Right atrium auricular region (tissue), 2 donors: ENCODE data around the gene C2CD3. TPM values are rescaled to one million over a fixed set of nuclear protein-coding genes. Genes with fewer than 3 reads are reported as not detected.
"Not testable (repeated sequence)": the region's sequence is repeated elsewhere in the genome, so short reads cannot be mapped to it uniquely, and the experiment has no call there.

Experiments used
- DNase-seq: peaks from one replicate; pipeline ENCODE4 v3.0.0-alpha.2; 2019; ENCODE audit warnings: low spot score
- H3K27ac ChIP-seq, 2 donors: fragments of 200-600 bp; sonication (generic); 1 replicate in 1 of 2; 2 replicates in 1 of 2; pipeline ENCODE4 v1.5.1; 2016 to 2019
- H3K27me3 ChIP-seq, 2 donors: fragments of 200-600 bp; sonication (generic); one replicate each; pipeline versions ENCODE4 v1.5.1 to v1.6.0; 2017 to 2019
- H3K36me3 ChIP-seq: fragments of 200-600 bp; sonication (generic); one replicate; pipeline ENCODE4 v1.5.1; 2016
- H3K4me1 ChIP-seq, 2 donors: fragments of 200-600 bp; sonication (generic); one replicate each; pipeline versions ENCODE4 v1.5.1 to v1.6.0; 2017 to 2019
- H3K4me3 ChIP-seq, 2 donors: fragments of 200-600 bp; sonication (generic); 1 replicate in 1 of 2; 2 replicates in 1 of 2; pipeline ENCODE4 v1.5.1; 2017 to 2019; ENCODE audit warnings: mild to moderate bottlenecking in 1 of 2, moderate library complexity in 1 of 2
- H3K9me3 ChIP-seq, 2 donors: fragments of 200-600 bp; sonication (generic); one replicate each; pipeline ENCODE4 v1.5.1; 2019
- total RNA-seq, 2 donors: library from RNA; depleted of rRNA; stranded (reverse); fragments of >200 nt; gene quantifications; one replicate each; pipeline ENCODE4 v1.1.0, GENCODE V29; 2016
- TF ChIP-seq, protein P1 (sequence below), 2 donors: fragments of 200-600 bp; sonication (generic); IDR thresholded peaks; one replicate each; pipeline ENCODE4 v1.5.1; 2019; ENCODE audit warnings: antibody characterized with exemption in 2 of 2

The C2CD3 gene
- total RNA-seq, 2 donors from 2014 or later: 15.0 to 15.4 TPM

DNA sequence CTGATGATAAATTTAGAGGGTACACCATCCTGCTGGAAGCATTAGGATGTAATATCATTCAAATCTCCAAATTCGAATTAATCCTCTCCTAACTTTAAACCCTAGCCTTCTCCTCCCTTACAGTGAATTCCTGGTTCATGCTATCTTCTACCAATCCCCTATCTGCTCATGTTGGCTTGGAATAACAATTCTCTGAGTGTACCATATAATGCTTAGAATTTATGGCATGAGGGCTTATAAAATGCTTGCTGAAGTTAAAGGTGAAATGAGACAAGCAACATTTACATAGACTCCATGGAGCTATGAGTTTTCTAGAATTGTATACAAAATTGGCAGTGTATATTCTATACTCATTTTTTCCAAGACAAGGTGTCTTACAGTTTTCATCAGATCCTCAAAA is 79.3 kb downstream of the C2CD3 start:
- DNase-seq: no peak
- Histone ChIP-seq H3K9me3 (no peaks in the 10 kb centered on the region), H3K27ac (no peak overlapping the region), H3K27me3 (no peaks in the 10 kb centered on the region), H3K4me3 (no peak overlapping the region), H3K4me1 (no peaks in the 10 kb centered on the region), H3K36me3 (peaks cover 60% of the 10 kb centered on the region)
- TF ChIP-seq, protein P1, sequence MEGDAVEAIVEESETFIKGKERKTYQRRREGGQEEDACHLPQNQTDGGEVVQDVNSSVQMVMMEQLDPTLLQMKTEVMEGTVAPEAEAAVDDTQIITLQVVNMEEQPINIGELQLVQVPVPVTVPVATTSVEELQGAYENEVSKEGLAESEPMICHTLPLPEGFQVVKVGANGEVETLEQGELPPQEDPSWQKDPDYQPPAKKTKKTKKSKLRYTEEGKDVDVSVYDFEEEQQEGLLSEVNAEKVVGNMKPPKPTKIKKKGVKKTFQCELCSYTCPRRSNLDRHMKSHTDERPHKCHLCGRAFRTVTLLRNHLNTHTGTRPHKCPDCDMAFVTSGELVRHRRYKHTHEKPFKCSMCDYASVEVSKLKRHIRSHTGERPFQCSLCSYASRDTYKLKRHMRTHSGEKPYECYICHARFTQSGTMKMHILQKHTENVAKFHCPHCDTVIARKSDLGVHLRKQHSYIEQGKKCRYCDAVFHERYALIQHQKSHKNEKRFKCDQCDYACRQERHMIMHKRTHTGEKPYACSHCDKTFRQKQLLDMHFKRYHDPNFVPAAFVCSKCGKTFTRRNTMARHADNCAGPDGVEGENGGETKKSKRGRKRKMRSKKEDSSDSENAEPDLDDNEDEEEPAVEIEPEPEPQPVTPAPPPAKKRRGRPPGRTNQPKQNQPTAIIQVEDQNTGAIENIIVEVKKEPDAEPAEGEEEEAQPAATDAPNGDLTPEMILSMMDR (IDR thresholded peaks at IDR 0.05): no peak

DNA sequence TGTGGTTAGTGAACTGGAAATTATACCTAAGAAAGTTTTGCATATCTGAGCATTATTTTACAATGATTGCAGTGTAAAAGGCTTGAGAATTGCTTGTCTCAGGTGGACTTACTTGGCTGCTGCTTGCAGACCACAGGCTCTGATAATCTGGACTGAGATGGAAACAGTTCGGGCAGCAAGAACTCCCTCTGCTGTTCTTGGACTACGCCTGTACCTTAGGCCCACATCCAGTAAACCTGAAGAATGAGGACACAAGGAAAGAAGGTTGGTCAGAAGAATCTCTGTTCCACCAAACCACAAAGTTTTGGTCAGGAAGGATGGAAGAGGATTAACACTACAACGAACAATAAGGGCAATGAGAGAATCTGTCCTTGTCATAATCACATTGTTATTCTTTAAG is 80.1 kb downstream of the C2CD3 start:
- no peak for DNase-seq
- H3K36me3 ChIP-seq: peaks cover 69% of the 10 kb centered on the region

DNA sequence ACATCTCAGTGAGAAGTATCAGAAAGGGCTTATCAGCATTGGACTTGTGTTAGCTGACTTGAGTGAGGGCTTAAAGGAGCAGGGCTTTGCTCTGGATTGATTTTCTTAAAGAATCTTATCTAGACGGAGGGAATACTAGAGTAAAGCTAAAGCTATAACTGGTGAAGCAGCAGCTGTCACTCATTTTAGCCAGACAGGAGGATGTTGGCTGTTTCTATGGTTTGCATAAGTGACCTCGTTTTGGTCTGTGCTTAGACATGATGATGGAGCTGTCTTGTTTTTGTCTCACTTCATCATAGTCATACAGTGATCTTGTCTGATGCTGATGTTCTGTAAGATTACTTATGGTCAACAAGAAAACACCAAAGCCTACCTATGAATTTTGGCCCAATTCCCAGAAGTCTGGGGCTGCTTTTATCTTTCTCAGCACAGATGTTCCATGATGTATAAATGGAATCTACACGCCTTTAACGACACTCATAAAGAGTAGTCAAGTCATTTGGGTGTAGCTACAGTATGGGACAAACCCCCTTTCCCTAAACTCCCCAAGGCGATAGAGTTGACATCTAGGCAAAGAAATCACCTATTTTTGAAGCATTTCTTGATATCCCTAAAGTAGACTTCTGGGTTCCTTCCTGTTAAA is 84.4 kb downstream of the C2CD3 start:
- no peaks in the 10 kb centered on the region for H3K4me1 ChIP-seq
- H3K36me3 ChIP-seq: peaks cover 50% of the 10 kb centered on the region
- H3K9me3 ChIP-seq: no peaks in the 10 kb centered on the region
- H3K4me3 ChIP-seq: no peak overlapping the region
- H3K27me3 ChIP-seq: no peaks in the 10 kb centered on the region
- H3K27ac ChIP-seq: no peak overlapping the region
- TF ChIP-seq, protein P1 (IDR thresholded peaks at IDR 0.05): no peak
- DNase-seq: no peak

More for the DNA sequence above, 80.1 kb downstream of the C2CD3 start:
- Histone ChIP-seq H3K27ac (no peak overlapping the region), H3K9me3 (no peaks in the 10 kb centered on the region), H3K4me3 (no peak overlapping the region), H3K4me1 (no peaks in the 10 kb centered on the region), H3K27me3 (no peaks in the 10 kb centered on the region)
- TF ChIP-seq, protein P1 (IDR thresholded peaks at IDR 0.05): no peak

DNA sequence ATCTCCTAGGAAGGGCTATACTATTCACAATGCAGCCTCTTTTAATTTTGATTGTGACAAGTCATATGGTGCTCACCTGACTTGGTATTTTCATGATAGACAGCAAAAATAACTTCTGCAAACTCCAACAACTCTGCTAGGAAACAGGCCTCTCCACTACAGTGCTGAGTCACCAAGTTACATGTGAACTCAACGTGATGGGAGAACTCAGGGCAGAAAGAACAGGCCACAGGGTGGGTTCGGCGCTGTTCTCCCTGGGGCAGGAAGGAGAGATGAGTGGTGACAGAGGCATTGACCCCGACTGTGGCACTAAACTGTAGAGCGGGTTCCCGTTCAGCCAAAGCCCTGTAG is 85.3 kb downstream of the C2CD3 start:
- Histone ChIP-seq H3K36me3 (peaks cover 44% of the 10 kb centered on the region), H3K4me1 (no peaks in the 10 kb centered on the region), H3K9me3 (no peaks in the 10 kb centered on the region), H3K4me3 (no peak overlapping the region), H3K27me3 (no peaks in the 10 kb centered on the region), H3K27ac (no peak overlapping the region)
- no peak for DNase-seq
- TF ChIP-seq, protein P1 (IDR thresholded peaks at IDR 0.05): no peak

DNA sequence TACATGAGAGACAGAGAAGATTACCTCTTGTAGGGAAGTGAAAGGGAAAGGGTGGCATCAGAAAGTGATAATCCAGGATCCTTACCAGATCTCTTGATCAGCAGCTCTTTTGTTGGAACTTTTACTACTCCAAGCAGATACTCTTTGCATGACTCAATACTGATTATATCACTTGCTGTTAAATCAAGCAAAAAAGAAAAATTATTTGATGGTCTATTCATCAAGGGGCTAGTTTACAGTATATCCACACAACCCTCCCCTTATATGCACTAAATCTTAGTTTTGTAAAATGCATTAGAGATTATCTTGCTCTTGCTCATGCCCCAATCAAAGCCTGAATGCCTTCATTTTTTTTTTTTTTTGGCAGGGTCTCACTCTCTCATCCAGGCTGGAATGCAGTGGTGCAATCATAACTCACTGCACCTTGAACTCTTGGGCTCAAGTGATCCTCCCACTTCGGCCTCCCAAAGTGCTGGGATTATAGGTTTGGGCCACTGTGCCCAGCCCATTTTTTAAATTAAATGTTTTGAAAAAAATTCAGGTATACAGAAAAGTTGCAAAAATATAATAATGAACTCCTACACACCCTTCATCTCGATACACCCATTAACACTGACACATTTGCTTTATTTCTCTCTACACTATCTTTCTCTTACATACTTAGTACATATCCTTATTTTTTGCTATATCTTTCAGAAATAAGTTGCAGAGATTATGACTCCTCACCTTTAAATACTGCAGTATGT is 85.8 kb downstream of the C2CD3 start:
- Histone ChIP-seq H3K4me1 (no peaks in the 10 kb centered on the region), H3K27me3 (no peaks in the 10 kb centered on the region), H3K27ac (no peak overlapping the region), H3K4me3 (no peak overlapping the region), H3K9me3 (no peaks in the 10 kb centered on the region), H3K36me3 (peaks cover 39% of the 10 kb centered on the region)
- no peak for DNase-seq
- TF ChIP-seq, protein P1 (IDR thresholded peaks at IDR 0.05): no peak

DNA sequence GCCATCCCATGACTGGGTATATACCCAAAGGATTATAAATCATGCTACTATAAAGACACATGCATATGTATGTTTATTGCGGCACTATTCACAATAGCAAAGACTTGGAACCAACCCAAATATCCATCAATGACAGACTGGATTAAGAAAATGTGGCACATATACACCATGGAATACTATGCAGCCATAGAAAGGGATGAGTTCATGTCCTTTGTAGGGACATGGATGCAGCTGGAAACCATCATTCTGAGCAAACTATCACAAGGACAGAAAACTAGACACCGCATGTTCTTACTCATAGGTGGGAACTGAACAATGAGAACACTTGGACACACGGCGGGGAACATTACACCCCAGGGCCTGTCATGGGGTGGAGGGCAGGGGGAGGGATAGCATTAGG is 86.9 kb downstream of the C2CD3 start:
- not testable (repeated sequence) for H3K4me3 ChIP-seq, DNase-seq, H3K27me3 ChIP-seq, H3K27ac ChIP-seq, H3K9me3 ChIP-seq, H3K4me1 ChIP-seq
- H3K36me3 ChIP-seq: peaks cover 30% of the 10 kb centered on the region
